Stimulated activated CD8-positive, alpha-beta memory T cell treated with anti-CD3 and anti-CD28 coated beads, Interleukin-7, amount 100 ng/mL, for 4 hours (primary cell): ENCODE results near the gene EFNB1.

Experiments
- DNase-seq, 2 donors: peaks; one replicate each; pipeline ENCODE4 v3.0.0-alpha.2; 2020; ENCODE audit warnings: low read depth in 2 of 2

The EFNB1 gene

DNA sequence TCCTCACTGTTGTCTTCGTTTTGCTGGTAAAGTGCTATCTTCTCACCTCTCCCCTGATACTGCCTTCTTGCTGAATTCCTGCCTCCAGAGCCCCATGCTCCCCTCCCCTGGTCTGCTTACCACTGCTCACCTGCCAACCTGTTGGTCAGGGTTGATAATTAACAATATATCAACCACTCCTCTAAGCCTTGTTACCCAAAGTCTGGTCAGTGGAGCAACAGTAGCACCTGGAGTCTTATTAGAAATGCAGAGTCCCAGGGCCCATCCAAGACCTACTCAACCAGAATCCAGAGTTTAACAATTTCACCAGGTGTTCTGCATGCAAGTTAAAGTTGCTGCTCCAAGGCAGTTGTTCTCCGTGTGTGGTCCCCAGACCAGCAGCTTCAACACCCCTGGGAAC, 55.0 kb downstream of the EFNB1 start:
- no peak for DNase-seq

DNA sequence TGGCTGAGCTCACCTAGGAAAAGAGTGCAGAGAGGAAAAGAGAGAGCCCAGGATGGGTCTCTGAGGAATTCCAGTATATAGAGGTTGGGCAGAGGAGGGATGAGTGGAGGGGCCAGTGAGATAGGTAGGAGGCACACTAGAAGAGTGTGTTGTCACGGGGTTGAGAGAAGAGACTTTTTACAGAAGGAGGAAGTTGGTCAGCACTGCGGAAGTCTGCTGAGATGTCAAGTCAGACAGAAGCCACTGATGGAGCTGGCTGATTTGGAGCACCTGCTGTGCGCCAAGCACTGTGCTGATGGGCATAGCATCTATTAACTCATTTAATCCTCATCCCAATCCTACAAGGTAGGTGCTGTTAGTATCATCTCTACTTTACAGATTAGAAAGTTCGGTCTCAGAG, 60.4 kb downstream of the EFNB1 start:
- no peak for DNase-seq
